SIG-M5 (cell line): ENCODE results near the gene ST6GALNAC5.

Experiments used
- DNase-seq: peaks from one replicate; lab custom pipeline; 2025; lab: John Stamatoyannopoulos, UW

Gene ST6GALNAC5

GRCh38 chr1:77014073-77014788 lies 147.0 kb downstream of the ST6GALNAC5 start:
- DNase-seq: no peak

- DNase-seq: no peak
Measured at GRCh38 chr1:77015748-77016341, 148.6 kb downstream of the ST6GALNAC5 start.

GRCh38 chr1:77016386-77016985 lies 149.2 kb downstream of the ST6GALNAC5 start:
- DNase-seq: no peak

GRCh38 chr1:77018311-77018710 lies 151.0 kb downstream of the ST6GALNAC5 start:
- no peak for DNase-seq

GRCh38 chr1:77018761-77019160 lies 151.5 kb downstream of the ST6GALNAC5 start:
- no peak for DNase-seq

GRCh38 chr1:77021732-77022131 lies 154.5 kb downstream of the ST6GALNAC5 start:
- DNase-seq: no peak

GRCh38 chr1:77024500-77024899 lies 157.2 kb downstream of the ST6GALNAC5 start:
- no peak for DNase-seq

- no peak for DNase-seq
Measured at GRCh38 chr1:77025599-77025998, 158.3 kb downstream of the ST6GALNAC5 start.

GRCh38 chr1:77026135-77026534 lies 158.9 kb downstream of the ST6GALNAC5 start:
- no peak for DNase-seq

- no peak for DNase-seq
Measured at GRCh38 chr1:77026640-77027039, 159.4 kb downstream of the ST6GALNAC5 start.

- no peak for DNase-seq
Measured at GRCh38 chr1:77027847-77028246, 160.6 kb downstream of the ST6GALNAC5 start.

- DNase-seq: no peak
Measured at GRCh38 chr1:77030401-77031105, 163.3 kb downstream of the ST6GALNAC5 start.

GRCh38 chr1:77031106-77031662 lies 163.9 kb downstream of the ST6GALNAC5 start:
- no peak for DNase-seq

GRCh38 chr1:77036560-77036959 lies 169.3 kb downstream of the ST6GALNAC5 start:
- DNase-seq: no peak

- DNase-seq: no peak
Measured at GRCh38 chr1:77037038-77037437, 169.8 kb downstream of the ST6GALNAC5 start.

- DNase-seq: no peak
Measured at GRCh38 chr1:77038000-77038399, 170.7 kb downstream of the ST6GALNAC5 start.

- DNase-seq: no peak
Measured at GRCh38 chr1:77039111-77039510, 171.8 kb downstream of the ST6GALNAC5 start.

- no peak for DNase-seq
Measured at GRCh38 chr1:77039739-77040138, 172.5 kb downstream of the ST6GALNAC5 start.

- DNase-seq: no peak
Measured at GRCh38 chr1:77040826-77041225, 173.5 kb downstream of the ST6GALNAC5 start.

- no peak for DNase-seq
Measured at GRCh38 chr1:77044133-77044849, 177.0 kb downstream of the ST6GALNAC5 start.

- DNase-seq: no peak
Measured at GRCh38 chr1:77047575-77047974, 180.3 kb downstream of the ST6GALNAC5 start.
